Stimulated activated CD8-positive, alpha-beta memory T cell treated with anti-CD3 and anti-CD28 coated beads, Interleukin-12 subunit alpha, Interleukin-12 subunit beta, amount 100 ng/mL, for 4 hours (primary cell): Measurements from ENCODE around the gene PFDN1.
"Not testable (repeated sequence)": the region's sequence is repeated elsewhere in the genome, so short reads cannot be mapped to it uniquely, and the experiment has no call there.

ENCODE experiments used
- DNase-seq: peaks from one replicate; pipeline ENCODE4 v3.0.0-alpha.2; 2020; ENCODE audit warnings: low read depth

Gene PFDN1

DNA sequence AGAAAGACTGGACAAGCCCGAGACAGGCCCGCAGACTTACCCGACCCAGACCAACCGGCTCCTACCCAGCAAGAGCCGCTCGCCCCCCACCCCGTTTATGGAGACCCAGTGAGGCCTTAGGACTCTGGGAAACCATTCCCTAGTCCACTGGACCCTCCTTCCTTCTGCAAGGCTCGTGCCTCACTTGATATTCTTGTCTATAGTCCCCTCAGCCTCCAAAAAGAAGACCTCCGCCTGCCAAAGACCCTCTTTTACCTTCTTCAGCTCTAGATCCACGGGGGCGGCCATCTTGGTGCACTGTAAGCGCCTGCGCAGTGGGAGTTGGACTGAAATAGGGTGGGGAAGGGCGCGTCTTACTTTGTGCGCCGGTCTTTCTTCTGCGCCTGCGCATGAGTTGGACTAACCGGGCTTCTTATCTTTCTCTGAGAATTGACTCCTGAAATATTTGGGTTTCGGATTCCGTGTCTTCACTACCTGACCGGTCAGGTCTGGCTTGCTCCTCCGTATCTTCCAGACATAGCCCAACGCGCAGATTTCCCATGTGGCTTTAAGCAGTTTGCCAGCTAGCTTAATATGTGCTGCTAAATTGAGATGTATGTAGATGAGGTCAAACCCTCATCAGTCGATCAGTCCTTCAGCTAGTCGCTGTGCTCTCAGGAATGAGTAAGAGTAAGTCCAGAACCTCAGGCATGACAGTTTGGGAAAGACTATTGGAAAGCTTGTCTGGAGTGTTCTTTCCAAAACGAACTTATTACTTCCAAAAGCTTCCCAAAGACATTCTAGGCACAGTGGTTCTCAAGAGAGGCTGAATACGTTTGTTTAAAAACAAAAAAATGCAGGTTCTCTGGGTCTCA, at the start of gene PFDN1:
PFDN1 (minus strand) TSS at position 316 of the 854 bp plus-strand sequence; CDS start at position 288, 28 bp downstream.
- DNase-seq = peak; percentile 80

DNA sequence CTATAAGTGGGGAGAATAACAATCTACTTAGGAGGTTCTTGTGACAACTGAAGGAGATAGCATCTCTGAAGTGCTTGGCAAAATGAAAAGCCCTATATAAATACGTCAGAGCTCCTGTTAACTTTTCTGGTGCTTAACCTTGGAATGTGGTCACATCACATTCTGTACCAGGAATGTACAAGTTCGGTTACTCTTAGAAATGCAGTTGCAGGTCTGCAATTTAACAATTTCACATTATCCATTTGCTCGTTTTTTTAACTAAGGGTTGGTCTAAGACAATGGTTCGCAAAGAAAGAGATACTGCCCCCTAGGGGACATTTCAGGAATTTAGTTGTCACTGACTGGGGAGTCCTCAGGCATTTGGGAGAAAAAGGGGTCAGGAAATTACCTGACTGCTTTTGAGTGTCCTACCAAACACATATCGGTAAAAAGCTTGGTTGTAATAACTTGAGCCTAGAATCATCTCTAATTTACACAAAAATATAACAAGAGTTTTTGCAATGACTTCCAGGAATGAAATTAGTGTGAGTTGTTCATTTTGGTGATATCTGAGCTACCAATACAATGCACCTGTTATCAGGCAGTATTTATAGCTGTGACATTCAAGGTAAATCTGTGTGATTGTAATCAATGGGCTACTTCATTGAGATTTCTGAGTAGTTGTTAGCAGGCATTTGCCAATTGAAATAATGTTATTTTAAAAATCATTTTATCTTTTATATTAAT, 48.9 kb upstream of the PFDN1 start:
- no peak for DNase-seq

GRCh38 chr5:140349244-140349643, 46.3 kb upstream of the PFDN1 start:
- no peak for DNase-seq

- DNase-seq = no peak
Measured at GRCh38 chr5:140348104-140348503, 45.2 kb upstream of the PFDN1 start.

DNA sequence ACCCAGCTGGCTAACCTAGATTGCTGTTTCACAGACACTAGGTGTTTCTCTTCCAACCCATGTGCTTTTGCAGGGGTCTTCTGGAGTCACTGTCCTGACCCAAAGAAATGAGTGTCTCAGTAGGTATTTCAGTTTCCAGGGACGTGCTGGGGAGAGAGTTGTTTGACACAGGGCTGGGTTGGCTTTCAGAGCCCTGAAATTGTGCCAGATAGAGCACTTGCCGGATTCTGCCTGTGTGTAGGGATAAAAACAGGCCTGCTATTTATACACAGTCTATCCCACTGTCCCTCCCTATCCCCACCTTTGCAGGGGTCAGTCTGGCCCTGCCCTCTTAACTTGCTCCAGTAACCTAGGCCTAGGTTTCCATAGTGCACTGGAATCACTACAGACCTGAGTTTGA, 44.5 kb upstream of the PFDN1 start:
- no peak for DNase-seq

- DNase-seq = peak; percentile 33
Measured at GRCh38 chr5:140346348-140347221, 43.7 kb upstream of the PFDN1 start, which contains the start of gene HBEGF. HBEGF (minus strand) TSS chr5:140346603; CDS start chr5:140346328, 275 bp downstream.

DNA sequence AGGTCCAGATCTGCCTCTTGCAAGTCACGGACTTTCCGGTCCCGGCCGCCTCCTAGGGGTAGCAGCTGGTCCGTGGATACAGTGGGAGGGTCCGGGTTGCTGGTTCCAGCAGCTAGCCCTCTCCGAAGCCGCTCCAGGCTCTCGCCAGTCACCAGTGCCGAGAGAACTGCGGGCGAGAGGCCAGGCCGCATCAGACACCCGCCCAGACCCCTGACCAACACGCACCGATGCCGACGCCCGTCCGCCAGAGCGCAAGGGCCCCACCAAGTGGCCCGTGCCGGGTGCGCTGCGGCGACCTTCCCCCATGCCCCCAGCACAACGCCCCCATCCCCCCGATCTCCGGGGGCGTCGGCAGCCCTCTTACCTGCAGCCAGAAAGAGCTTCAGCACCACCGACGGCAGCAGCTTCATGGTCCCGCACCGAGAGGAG, 43.0 kb upstream of the PFDN1 start:
- no peak for DNase-seq

DNA sequence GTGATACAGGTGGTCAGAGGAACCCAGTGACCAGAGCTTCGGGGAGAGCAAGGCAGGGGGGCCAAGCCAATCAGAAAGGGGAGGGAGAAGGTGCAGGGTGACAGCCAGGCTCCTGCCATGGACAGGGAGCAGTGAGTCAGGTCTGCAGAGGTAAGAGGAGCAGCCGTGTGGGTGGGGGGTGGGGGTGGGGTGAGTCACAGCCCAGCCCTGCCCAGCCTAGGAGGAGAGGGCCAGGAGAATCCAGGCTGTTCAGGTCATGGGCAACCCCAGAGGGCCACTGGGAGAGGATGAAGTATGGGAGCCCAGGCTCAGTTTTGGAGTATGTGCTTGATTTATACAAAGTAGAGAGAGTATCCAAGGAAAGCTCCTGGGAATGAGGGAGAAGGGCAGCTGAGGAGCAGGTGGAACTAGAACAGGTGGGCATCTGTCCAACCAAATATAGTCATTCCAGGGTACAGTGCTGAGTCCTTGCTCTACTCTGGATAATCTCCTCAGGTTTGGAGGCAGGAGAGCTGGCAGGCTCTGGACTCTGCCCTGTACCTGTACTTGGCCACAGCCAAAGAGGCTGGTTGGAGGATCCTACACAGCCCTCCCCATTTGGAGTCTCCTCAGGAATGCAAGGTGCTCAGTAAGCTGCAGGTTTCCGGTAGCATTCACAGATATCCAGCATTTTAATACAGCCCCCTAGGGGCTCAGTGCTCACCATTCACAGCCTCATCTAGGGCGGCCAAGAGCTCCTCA, 42.0 kb upstream of the PFDN1 start:
- DNase-seq = no peak

DNA sequence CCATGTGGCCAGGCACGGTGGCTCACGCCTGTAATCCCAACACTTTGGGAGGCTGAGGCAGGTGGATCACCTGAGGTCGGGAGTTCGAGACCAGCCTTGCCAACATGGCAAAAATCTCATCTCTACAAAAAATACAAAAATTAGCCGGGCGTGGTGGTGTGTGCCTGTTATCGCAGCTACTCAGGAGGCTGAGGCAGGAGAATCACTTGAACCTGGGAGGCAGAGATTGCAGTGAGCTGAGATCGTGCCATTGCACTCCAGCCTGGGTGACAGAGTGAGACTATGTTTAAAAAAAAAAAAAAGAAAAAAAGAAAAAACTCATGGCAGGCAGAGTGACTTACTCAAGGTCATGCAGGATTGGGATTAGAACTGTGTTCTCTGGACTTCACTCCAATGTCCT, 40.9 kb upstream of the PFDN1 start:
- not testable (repeated sequence) for DNase-seq

GRCh38 chr5:140342896-140343295, 40.0 kb upstream of the PFDN1 start:
- DNase-seq = no peak

DNA sequence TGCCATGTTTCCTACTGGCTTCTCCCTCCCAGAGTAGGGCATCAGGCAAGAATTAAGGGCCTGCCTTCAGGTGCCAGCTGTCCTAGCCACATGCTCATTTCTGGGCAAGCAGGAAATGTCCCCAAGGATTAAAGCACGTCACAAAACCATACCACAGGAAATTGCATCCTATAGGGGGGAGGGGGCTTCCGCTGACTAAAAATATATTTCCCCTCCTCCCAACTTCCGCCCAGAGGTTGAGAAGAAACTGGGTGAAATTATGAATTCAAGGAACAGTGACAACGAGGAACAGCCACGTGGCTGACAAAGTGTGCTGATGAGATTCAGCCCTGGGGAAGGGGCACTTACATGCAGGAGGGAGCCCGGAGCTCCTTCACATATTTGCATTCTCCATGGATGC, 39.4 kb upstream of the PFDN1 start:
- no peak for DNase-seq

- DNase-seq = no peak
Measured at GRCh38 chr5:140341591-140341990, 38.7 kb upstream of the PFDN1 start.

- DNase-seq = no peak
Measured at GRCh38 chr5:140340605-140341121, 37.8 kb upstream of the PFDN1 start.

GRCh38 chr5:140339636-140340035, 36.7 kb upstream of the PFDN1 start:
- no peak for DNase-seq

GRCh38 chr5:140338908-140339307, 36.0 kb upstream of the PFDN1 start:
- no peak for DNase-seq

GRCh38 chr5:140338336-140338735, 35.4 kb upstream of the PFDN1 start:
- DNase-seq = no peak

- no peak for DNase-seq
Measured at GRCh38 chr5:140337880-140338279, 35.0 kb upstream of the PFDN1 start.

- no peak for DNase-seq
Measured at GRCh38 chr5:140336388-140336787, 33.5 kb upstream of the PFDN1 start.

DNA sequence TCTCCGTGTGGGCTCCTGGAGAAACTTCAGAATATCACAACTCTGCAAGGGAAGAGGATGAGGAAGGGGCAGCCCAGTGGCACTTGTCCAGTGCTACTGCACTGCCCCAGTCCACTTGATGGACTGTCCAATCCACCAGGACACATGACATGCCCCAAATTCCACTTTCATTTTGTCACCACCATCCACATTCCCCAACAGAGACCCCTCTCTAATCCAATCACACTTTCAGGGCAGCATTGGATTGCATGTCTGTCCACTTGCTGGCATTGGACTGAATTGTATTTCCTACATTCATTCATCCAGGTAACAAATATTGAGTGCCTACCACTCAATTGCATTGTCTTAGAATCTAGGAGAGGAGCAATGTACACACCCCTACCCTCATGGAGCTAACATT, 28.7 kb upstream of the PFDN1 start:
- no peak for DNase-seq

DNA sequence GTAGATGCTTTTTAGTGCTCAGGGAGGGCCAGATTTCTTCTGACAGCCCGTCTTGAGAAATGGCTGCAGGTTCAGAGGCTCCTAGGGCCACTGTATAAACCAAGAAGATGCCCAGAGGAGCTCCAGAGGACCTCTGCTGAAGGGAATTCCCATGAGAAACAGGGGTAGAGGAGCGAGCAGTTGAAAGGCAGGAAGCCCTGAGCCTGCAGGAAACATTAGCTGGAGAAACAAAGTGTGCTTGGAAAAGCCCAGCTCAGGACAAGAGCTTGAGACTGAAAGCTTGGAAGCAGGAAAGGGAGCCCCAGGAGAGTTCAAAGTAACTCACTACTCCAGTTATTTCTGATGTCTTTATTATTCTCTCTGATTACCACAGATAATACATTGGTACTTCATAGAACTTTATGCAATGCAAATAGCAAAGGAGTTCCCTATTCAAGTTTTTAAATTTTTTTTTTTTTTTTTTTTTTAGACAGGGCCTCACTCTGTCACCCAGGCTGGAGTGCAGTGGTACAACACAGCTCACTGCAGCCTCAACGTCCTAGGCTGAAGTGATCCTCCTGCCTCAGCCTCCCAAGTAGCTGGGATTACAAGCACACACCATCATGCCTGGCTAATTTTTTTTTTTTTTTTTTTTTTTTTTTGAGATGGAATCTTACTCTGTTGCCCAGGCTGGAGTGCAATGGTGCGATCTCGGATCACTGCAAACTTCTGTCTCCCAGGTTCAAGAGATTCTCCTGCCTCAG, 27.0 kb upstream of the PFDN1 start:
- DNase-seq = no peak
